OCI-LY1 (cell line): ENCODE results near the gene DAPK2.

ENCODE experiments used
- EZH2 ChIP-seq: fragments of 200-600 bp; sonication (generic), shearing (Covaris generic); IDR thresholded peaks from 2 replicates; pipeline ENCODE4 v1.8.0; 2017; ENCODE audit warnings: borderline replicate concordance, mixed run types, mild to moderate bottlenecking, antibody characterized with exemption, low read length, moderate library complexity, mixed read lengths
- TF ChIP-seq, protein P1 (sequence below): fragments of 200-600 bp; sonication (generic), shearing (Covaris generic); IDR thresholded peaks from 2 replicates; pipeline ENCODE4 v1.5.1; 2017; ENCODE audit warnings: mild to moderate bottlenecking, antibody characterized with exemption, low read length, moderate library complexity, mixed read lengths

DNA sequence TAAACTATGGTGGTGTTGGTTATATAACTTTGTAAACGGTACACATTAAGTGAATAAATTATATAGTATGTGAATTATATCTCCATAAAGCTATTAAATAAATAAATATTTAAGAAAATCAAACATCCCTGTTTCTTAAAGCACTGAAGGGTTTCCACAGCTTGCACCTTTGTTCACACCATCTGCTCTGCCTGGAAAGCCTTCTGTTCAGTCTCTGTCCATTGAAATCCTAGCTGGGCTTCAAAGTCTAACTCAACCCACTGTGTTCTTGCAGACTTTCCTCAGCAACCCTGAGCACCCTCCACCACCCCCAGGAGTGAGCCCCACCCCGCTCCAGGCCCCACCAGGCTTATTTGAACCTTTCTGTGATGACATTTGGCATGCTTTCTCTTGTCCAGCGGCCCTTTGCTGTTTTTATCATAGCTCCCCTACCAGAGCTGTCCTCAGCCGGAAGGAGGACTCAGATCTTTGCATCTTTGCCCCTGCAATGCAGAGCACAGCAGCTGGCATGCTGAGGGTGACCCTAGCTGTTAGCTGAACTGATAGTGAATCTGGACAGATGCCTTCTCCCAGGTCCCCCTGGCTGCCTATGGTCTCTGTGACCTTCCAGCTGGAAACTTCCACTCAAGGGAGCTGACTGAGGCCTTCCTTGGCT lies 105.2 kb downstream of the DAPK2 start:
- TF ChIP-seq, protein P1, sequence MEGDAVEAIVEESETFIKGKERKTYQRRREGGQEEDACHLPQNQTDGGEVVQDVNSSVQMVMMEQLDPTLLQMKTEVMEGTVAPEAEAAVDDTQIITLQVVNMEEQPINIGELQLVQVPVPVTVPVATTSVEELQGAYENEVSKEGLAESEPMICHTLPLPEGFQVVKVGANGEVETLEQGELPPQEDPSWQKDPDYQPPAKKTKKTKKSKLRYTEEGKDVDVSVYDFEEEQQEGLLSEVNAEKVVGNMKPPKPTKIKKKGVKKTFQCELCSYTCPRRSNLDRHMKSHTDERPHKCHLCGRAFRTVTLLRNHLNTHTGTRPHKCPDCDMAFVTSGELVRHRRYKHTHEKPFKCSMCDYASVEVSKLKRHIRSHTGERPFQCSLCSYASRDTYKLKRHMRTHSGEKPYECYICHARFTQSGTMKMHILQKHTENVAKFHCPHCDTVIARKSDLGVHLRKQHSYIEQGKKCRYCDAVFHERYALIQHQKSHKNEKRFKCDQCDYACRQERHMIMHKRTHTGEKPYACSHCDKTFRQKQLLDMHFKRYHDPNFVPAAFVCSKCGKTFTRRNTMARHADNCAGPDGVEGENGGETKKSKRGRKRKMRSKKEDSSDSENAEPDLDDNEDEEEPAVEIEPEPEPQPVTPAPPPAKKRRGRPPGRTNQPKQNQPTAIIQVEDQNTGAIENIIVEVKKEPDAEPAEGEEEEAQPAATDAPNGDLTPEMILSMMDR: no peak
- no peak for TF ChIP-seq EZH2
